HepG2 (cell line): Measurements from ENCODE around the gene CTBP1. TPM values are rescaled to one million over a fixed set of nuclear protein-coding genes. Genes with fewer than 3 reads are reported as not detected.

Experiments used
- ATAC-seq: fragments of 200-7000 bp; cut with Tn5 transposase; 3 replicates; pipeline ENCODE4 v1.9.1; 2020; ENCODE audit warnings: mild to moderate bottlenecking, moderate library complexity
- BruUV-seq: library from RNA; stranded (reverse); fragments of 400-500 nt; replicated peaks from 2 replicates; lab custom pipeline; 2021; lab: Mats Ljungman, UMichigan
- CTCF ChIA-PET: fragments of 300-600 bp; formaldehyde crosslinking; extraction: SDS; loops from one replicate; lab custom pipeline; 2021; ENCODE audit warnings: low total read pairs, inconsistent platforms, low intra/inter-chr PET ratio; lab: Yijun Ruan, JAX
- POLR2A ChIA-PET: fragments of 350-600 bp; sonication (Branson Sonifier 250); formaldehyde crosslinking; loops from one replicate; lab custom pipeline; 2020; ENCODE audit warnings: antibody characterized with exemption, inconsistent platforms; lab: Yijun Ruan, JAX
- DNase-seq: peaks from one replicate; pipeline ENCODE4 v3.0.0-alpha.2; 2015; ENCODE audit warnings: low spot score
- FAIRE-seq: peaks from 3 replicates; lab custom pipeline; 2011; peaks lifted over from hg19 to GRCh38; lab: Jason Lieb, UNC
- H2AFZ ChIP-seq: one replicate; pipeline ENCODE4 v1.6.1; 2011; ENCODE audit warnings: low read length, inconsistent platforms
- H3K27ac ChIP-seq: fragments of 300-600 bp; 3 replicates; pipeline ENCODE4 v1.8.0; 2011; ENCODE audit warnings: mixed run types, mild to moderate bottlenecking, mixed read lengths, low read length, inconsistent platforms; ENCODE audit not compliant: insufficient read depth; ENCODE audit errors: extremely low read length
- H3K27me3 ChIP-seq, 2 experiments: fragments of 200-600 bp in 1 of 2; 2 replicates in 1 of 2; 3 replicates in 1 of 2; pipeline versions ENCODE4 v1.6.0 to v1.8.0; 2011; ENCODE audit warnings: low read length in 2 of 2, mild to moderate bottlenecking in 2 of 2, moderate library complexity in 2 of 2, inconsistent platforms in 1 of 2; ENCODE audit not compliant: insufficient read depth in 2 of 2, control insufficient read depth in 1 of 2
- H3K36me3 ChIP-seq, 2 experiments: fragments of 200-600 bp in 1 of 2; replicated peaks in 1 of 2; 2 replicates in 1 of 2; 3 replicates in 1 of 2; pipeline versions ENCODE4 v1.5.1 to v1.8.0; 2011; ENCODE audit warnings: low read length in 2 of 2, inconsistent platforms in 1 of 2; ENCODE audit not compliant: insufficient read depth in 2 of 2, control insufficient read depth in 1 of 2
- H3K4me1 ChIP-seq: 2 replicates; pipeline ENCODE4 v1.5.1; 2012; ENCODE audit warnings: low read length, inconsistent platforms; ENCODE audit not compliant: insufficient read depth
- H3K4me2 ChIP-seq: 2 replicates; pipeline ENCODE4 v1.6.0; 2011; ENCODE audit warnings: low read depth, low read length, inconsistent platforms
- H3K4me3 ChIP-seq, 3 experiments: fragments of 200-600 bp in 1 of 3; sonication (generic), shearing (Covaris generic) in 1 of 3; replicated peaks in 1 of 3; 2 replicates each; pipeline ENCODE4 v1.5.1; 2011 to 2016; ENCODE audit warnings: low read length in 3 of 3, inconsistent platforms in 2 of 3, low read depth in 2 of 3, mild to moderate bottlenecking in 2 of 3, control low read depth in 1 of 3, mixed read lengths in 1 of 3; ENCODE audit not compliant: insufficient read depth in 1 of 3
- H3K79me2 ChIP-seq: one replicate; pipeline ENCODE4 v1.6.1; 2011; ENCODE audit warnings: low read length, inconsistent platforms; ENCODE audit not compliant: insufficient read depth
- H3K9ac ChIP-seq: 2 replicates; pipeline ENCODE4 v1.6.0; 2011; ENCODE audit warnings: mild to moderate bottlenecking, low read depth, low read length, inconsistent platforms; ENCODE audit not compliant: insufficient read depth
- H3K9me3 ChIP-seq: 2 replicates; pipeline ENCODE4 v1.5.1; 2012; ENCODE audit warnings: mild to moderate bottlenecking, low read length
- H4K20me1 ChIP-seq: 2 replicates; pipeline ENCODE4 v1.6.0; 2011; ENCODE audit warnings: inconsistent platforms, mild to moderate bottlenecking, low read length, moderate library complexity; ENCODE audit not compliant: insufficient read depth
- BORCS8-MEF2B ChIP-seq: sonication (generic); formaldehyde crosslinking; IDR thresholded peaks from 2 replicates; pipeline ENCODE4 v1.8.0; 2022; ENCODE audit warnings: mild to moderate bottlenecking, missing genetic modification reagents
- CC2D1A ChIP-seq: sonication (generic); formaldehyde crosslinking; IDR thresholded peaks from 2 replicates; pipeline ENCODE4 v1.8.1; 2023; ENCODE audit warnings: mild to moderate bottlenecking, missing genetic modification reagents
- CEBPB ChIP-seq: IDR thresholded peaks from 2 replicates; pipeline ENCODE4 v1.6.1; 2011; ENCODE audit warnings: low read depth, low read length, improper control_type of control experiment, borderline replicate concordance
- ELF4 ChIP-seq: sonication (generic); formaldehyde crosslinking; IDR thresholded peaks from 2 replicates; pipeline ENCODE4 v1.5.0; 2020; ENCODE audit warnings: missing genetic modification reagents, mild to moderate bottlenecking, moderate library complexity, borderline replicate concordance
- JUN ChIP-seq: sonication (generic); formaldehyde crosslinking; IDR thresholded peaks from 2 replicates; pipeline ENCODE4 v1.4.0; 2020; ENCODE audit warnings: mild to moderate bottlenecking, missing genetic modification reagents
- KDM3A ChIP-seq: IDR thresholded peaks from 2 replicates; pipeline ENCODE4 v1.6.1; 2018; ENCODE audit warnings: low read depth, missing compliant biosample characterization
- MXD3 ChIP-seq: IDR thresholded peaks from 2 replicates; pipeline ENCODE4 v1.6.1; 2016; ENCODE audit warnings: mild to moderate bottlenecking, missing biosample characterization, missing genetic modification reagents
- ONECUT2 ChIP-seq: sonication (generic); formaldehyde crosslinking; IDR thresholded peaks from 2 replicates; pipeline ENCODE4 v1.4.0; 2020; ENCODE audit warnings: missing genetic modification reagents
- ZNF234 ChIP-seq: sonication (generic); formaldehyde crosslinking; conservative IDR thresholded peaks from 2 replicates; pipeline ENCODE4 v1.5.1; 2020; ENCODE audit warnings: mild to moderate bottlenecking, missing genetic modification reagents
- ZNF644 ChIP-seq: IDR thresholded peaks from 2 replicates; pipeline ENCODE4 v1.6.1; 2016; ENCODE audit warnings: low read depth
- ZNF75D ChIP-seq: sonication (generic); formaldehyde crosslinking; IDR thresholded peaks from 2 replicates; pipeline ENCODE4 v1.8.1; 2023; ENCODE audit warnings: missing genetic modification reagents, mild to moderate bottlenecking, borderline replicate concordance
- WGBS: methylation state at CpG from one replicate; pipeline ENCODE4 v1.1.6; 2017; ENCODE audit warnings: low lambda C conversion rate; 5-methylcytosine and 5-hydroxymethylcytosine counted together
- in situ Hi-C: cut with HindIII; loops from 2 replicates; pipeline ENCODE4 v1.10.0; 2017; ENCODE audit warnings: low pct_unique_long_range_greater_than_20kb; ENCODE audit not compliant: extremely low pct_ligation_motif_present
- intact Hi-C: fragments of 100-400 bp; cut with micrococcal nuclease; formaldehyde crosslinking; loops from one replicate; pipeline ENCODE4 v1.10.0; 2022; ENCODE audit not compliant: unreplicated experiment
- polyA plus RNA-seq, 8 experiments: library from polyadenylated mRNA; depleted of rRNA in 3 of 8; stranded (reverse) in 7 of 8; unstranded in 1 of 8; fragments of >200 nt; fragmentation: Illumina TruSeq in 4 of 8; extraction: Trizol in 4 of 8; gene quantifications; 2 replicates each; pipeline versions ENCODE4 v1.2.1 to v1.2.3, GENCODE V29; 2011 to 2016; ENCODE audit warnings: low read depth in 4 of 8, missing spikeins in 1 of 8, mixed read lengths in 1 of 8; ENCODE audit not compliant: insufficient read depth in 1 of 8
- total RNA-seq, 5 experiments: library from RNA; depleted of rRNA; stranded (reverse); fragments of >200 nt; fragmentation: Illumina TruSeq; extraction: Trizol; gene quantifications; 2 replicates each; pipeline ENCODE4 v1.2.3, GENCODE V29; 2016; ENCODE audit warnings: low read depth in 1 of 5
- TF ChIP-seq, protein P1 (sequence below): sonication (generic); formaldehyde crosslinking; IDR thresholded peaks from 2 replicates; pipeline ENCODE4 v1.4.0; 2020; ENCODE audit warnings: missing genetic modification reagents

CTBP1 gene
- total and polyA plus RNA-seq, 2 of the 13 experiments (the other 11 are each of a cell fraction or from before 2014, with no cell fraction given), result 78.5 to 112 TPM

- CTCF ChIA-PET, result no interaction called here
- intact Hi-C loops, result no loop called here
- H3K79me2 ChIP-seq, result peaks cover 81% of the 10 kb centered on the region
- no peak for ATAC-seq
- no peak overlapping the region for H3K27ac ChIP-seq
- no peaks in the 10 kb centered on the region for H3K9me3 ChIP-seq
- no peak overlapping the region for H2AFZ ChIP-seq
- TF ChIP-seq, protein P1, sequence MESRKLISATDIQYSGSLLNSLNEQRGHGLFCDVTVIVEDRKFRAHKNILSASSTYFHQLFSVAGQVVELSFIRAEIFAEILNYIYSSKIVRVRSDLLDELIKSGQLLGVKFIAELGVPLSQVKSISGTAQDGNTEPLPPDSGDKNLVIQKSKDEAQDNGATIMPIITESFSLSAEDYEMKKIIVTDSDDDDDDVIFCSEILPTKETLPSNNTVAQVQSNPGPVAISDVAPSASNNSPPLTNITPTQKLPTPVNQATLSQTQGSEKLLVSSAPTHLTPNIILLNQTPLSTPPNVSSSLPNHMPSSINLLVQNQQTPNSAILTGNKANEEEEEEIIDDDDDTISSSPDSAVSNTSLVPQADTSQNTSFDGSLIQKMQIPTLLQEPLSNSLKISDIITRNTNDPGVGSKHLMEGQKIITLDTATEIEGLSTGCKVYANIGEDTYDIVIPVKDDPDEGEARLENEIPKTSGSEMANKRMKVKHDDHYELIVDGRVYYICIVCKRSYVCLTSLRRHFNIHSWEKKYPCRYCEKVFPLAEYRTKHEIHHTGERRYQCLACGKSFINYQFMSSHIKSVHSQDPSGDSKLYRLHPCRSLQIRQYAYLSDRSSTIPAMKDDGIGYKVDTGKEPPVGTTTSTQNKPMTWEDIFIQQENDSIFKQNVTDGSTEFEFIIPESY (CRISPR knock-in tag), result peak; percentile 38; the same call in 1 of the 2 replicates
- TF ChIP-seq KDM3A (CRISPR knock-in tag) (no peak), JUN (CRISPR knock-in tag) (no peak)
- H3K9ac ChIP-seq, result 0 out of 2 replicates have a peak overlapping the region, but pooled peaks have one; percentile 25
- FAIRE-seq, result no peak
- no peak for DNase-seq
- no peak overlapping the region for H3K4me3 ChIP-seq
- H3K4me2 ChIP-seq, result no peak overlapping the region
- WGBS, result 85% methylated on average over 15 of the region's 15 CpGs
- POLR2A ChIA-PET, result interaction anchor here (0.8 kb wide), 1 partner anchor 8 kb away, joined by 3 read pairs; no protein-coding TSS in a partner anchor
- peaks cover 57% of the 10 kb centered on the region for H4K20me1 ChIP-seq
- no peaks in the 10 kb centered on the region; a peak in 1 of 5 replicates for H3K27me3 ChIP-seq
- BruUV-seq, result no TSS peak
- peaks cover 30% of the 10 kb centered on the region for H3K4me1 ChIP-seq
- in situ Hi-C loops, result no loop called here
- peaks cover 11 to 15% of the 10 kb centered on the region in 2 experiments; a peak in 4 of 5 replicates for H3K36me3 ChIP-seq
Measured at GRCh38 chr4:1293991-1294390, 45.1 kb upstream of the CTBP1 start.

DNA sequence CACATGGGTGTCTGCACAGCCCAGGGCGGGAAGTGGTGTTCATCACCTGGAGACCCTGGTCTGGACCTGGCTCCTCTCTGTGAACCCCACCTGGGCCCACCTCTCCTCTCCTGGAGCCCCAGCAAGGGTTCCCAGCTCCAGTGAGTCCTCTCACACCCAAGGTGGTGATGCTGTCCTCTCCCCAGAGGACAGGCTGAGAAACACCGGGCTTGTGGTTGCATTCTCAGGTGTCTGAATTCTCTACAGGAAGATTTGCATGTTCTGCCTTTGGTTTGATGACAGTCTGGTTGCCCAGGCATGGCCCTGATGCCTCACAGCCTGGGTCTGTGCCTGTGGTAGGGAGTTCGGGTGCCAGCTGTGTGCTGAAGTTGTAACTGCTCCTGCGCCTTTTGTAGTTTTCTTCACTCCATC is 44.6 kb upstream of the CTBP1 start:
- WGBS, result 92% methylated on average over 4 of the region's 4 CpGs
- Histone ChIP-seq H2AFZ (no peak overlapping the region), H3K9ac (0 out of 2 replicates have a peak overlapping the region, but pooled peaks have one; percentile 25), H3K27me3 (no peaks in the 10 kb centered on the region; a peak in 1 of 5 replicates), H3K79me2 (peaks cover 80% of the 10 kb centered on the region), H3K4me3 (no peak overlapping the region), H3K4me1 (peaks cover 33% of the 10 kb centered on the region), H3K36me3 (peaks cover 10 to 15% of the 10 kb centered on the region in 2 experiments; a peak in 4 of 5 replicates), H3K4me2 (no peak overlapping the region), H4K20me1 (peaks cover 55% of the 10 kb centered on the region), H3K27ac (no peak overlapping the region), H3K9me3 (no peaks in the 10 kb centered on the region)
- no peak for FAIRE-seq
- no TSS peak for BruUV-seq
- intact Hi-C loops (no loop called here), in situ Hi-C loops (no loop called here)
- CTCF ChIA-PET, result no interaction called here
- DNase-seq, result no peak
- ATAC-seq, result no peak
- POLR2A ChIA-PET, result interaction anchor here (0.8 kb wide), 1 partner anchor 9 kb away, joined by 3 read pairs; no protein-coding TSS in a partner anchor
- TF ChIP-seq ZNF234 (CRISPR knock-in tag) (no peak), BORCS8-MEF2B (CRISPR knock-in tag) (no peak), ZNF75D (CRISPR knock-in tag) (no peak), CC2D1A (CRISPR knock-in tag) (no peak), CEBPB (no peak), ELF4 (CRISPR knock-in tag) (no peak), ZNF644 (CRISPR knock-in tag) (no peak), MXD3 (CRISPR knock-in tag) (no peak), ONECUT2 (CRISPR knock-in tag) (no peak)
